CD4-positive, alpha-beta T cell (primary cell): ENCODE measurements around the gene LPP. TPM values are rescaled to one million over a fixed set of nuclear protein-coding genes. Genes with fewer than 3 reads are reported as not detected.

Source experiments
- ATAC-seq: fragments of 200-7000 bp; cut with Tn5 transposase; one replicate; pipeline ENCODE4 v1.10.0; 2022; ENCODE audit warnings: mild to moderate bottlenecking; ENCODE audit not compliant: poor library complexity
- CTCF ChIA-PET: fragments of 350-600 bp; sonication (Branson Sonifier 250); formaldehyde crosslinking; loops from one replicate; lab custom pipeline; 2021; ENCODE audit warnings: antibody characterized with exemption, inconsistent platforms; lab: Charles Lee
- POLR2A ChIA-PET: fragments of 350-600 bp; sonication (Branson Sonifier 250); formaldehyde crosslinking; loops from one replicate; lab custom pipeline; 2021; ENCODE audit warnings: antibody characterized with exemption, inconsistent platforms; lab: Charles Lee
- DNase-seq, 14 experiments: peaks; one replicate each; pipeline ENCODE4 v3.0.0-alpha.2; 2013 to 2020; ENCODE audit warnings: mixed read lengths in 2 of 14
- H3K27ac ChIP-seq, 2 donors: one replicate each; pipeline versions ENCODE4 v1.5.1 to v1.7.0; 2013; ENCODE audit warnings: low read length in 2 of 2, low read depth in 1 of 2, mild to moderate bottlenecking in 1 of 2
- H3K27me3 ChIP-seq, 2 experiments: 1 replicate in 1 of 2; 2 replicates in 1 of 2; pipeline versions ENCODE4 v1.6.1 to v1.7.0; 2013; ENCODE audit warnings: low read length in 2 of 2, control low read depth in 1 of 2, mild to moderate bottlenecking in 1 of 2, moderate library complexity in 1 of 2; ENCODE audit not compliant: insufficient read depth in 2 of 2, control insufficient read depth in 1 of 2
- H3K36me3 ChIP-seq: one replicate; pipeline ENCODE4 v1.6.1; 2013; ENCODE audit warnings: low read length, control low read depth; ENCODE audit not compliant: insufficient read depth
- H3K4me1 ChIP-seq: one replicate; pipeline ENCODE4 v1.6.1; 2013; ENCODE audit warnings: low read length, control low read depth; ENCODE audit not compliant: insufficient read depth
- H3K4me3 ChIP-seq: one replicate; pipeline ENCODE4 v1.5.1; 2013; ENCODE audit warnings: mild to moderate bottlenecking, low read length, moderate library complexity
- H3K9me3 ChIP-seq, 2 experiments: 1 replicate in 1 of 2; 2 replicates in 1 of 2; pipeline versions ENCODE4 v1.6.1 to v1.7.0; 2013; ENCODE audit warnings: low read length in 2 of 2, mild to moderate bottlenecking in 2 of 2, control low read depth in 1 of 2, moderate library complexity in 1 of 2; ENCODE audit not compliant: control insufficient read depth in 1 of 2, insufficient read depth in 1 of 2
- H3K27ac Mint-ChIP-seq: one replicate; pipeline ENCODE4 v1.8.0; 2020; ENCODE audit warnings: mixed read lengths
- H3K27me3 Mint-ChIP-seq: one replicate; pipeline ENCODE4 v1.8.0; 2021; ENCODE audit warnings: mixed read lengths
- H3K36me3 Mint-ChIP-seq: one replicate; pipeline ENCODE4 v1.8.0; 2021; ENCODE audit warnings: low read depth, mixed read lengths
- H3K4me1 Mint-ChIP-seq: one replicate; pipeline ENCODE4 v1.8.0; 2021; ENCODE audit warnings: low read depth, mixed read lengths
- H3K4me3 Mint-ChIP-seq: one replicate; pipeline ENCODE4 v1.8.0; 2020; ENCODE audit warnings: mild to moderate bottlenecking, mixed read lengths
- H3K9me3 Mint-ChIP-seq: one replicate; pipeline ENCODE4 v1.8.0; 2020; ENCODE audit warnings: mixed read lengths
- CTCF ChIP-seq: fragments of 200-600 bp; IDR thresholded peaks from one replicate; pipeline ENCODE4 v1.8.0; 2022; ENCODE audit warnings: antibody characterized with exemption, mild to moderate bottlenecking
- intact Hi-C, 2 experiments: fragments of 100-400 bp; cut with DNase I in 1 of 2; cut with micrococcal nuclease in 1 of 2; formaldehyde crosslinking; loops; one replicate each; pipeline versions ENCODE4 v1.15.1 to v1.9.0; 2023 to 2025; cut with DNase I, micrococcal nuclease
- total RNA-seq, 174 experiments: library from RNA in 2 of 174; stranded (reverse) in 2 of 174; gene quantifications; one replicate each; pipeline ENCODE4 v1.2.3 and lab custom pipeline; 2021 to 2026

Gene LPP
- total RNA-seq, 2 experiments from 2014 or later, result 45.6 to 45.9 TPM

- H3K4me3 Mint-ChIP-seq, result no peak overlapping the region
- no peaks in the 10 kb centered on the region for H3K9me3 Mint-ChIP-seq
- intact Hi-C loops, result no loop called here
- peaks cover 4% of the 10 kb centered on the region for H3K36me3 Mint-ChIP-seq
- no peaks in the 10 kb centered on the region for H3K27me3 Mint-ChIP-seq
- CTCF ChIA-PET, result no interaction called here
- ATAC-seq, result no peak
- Histone ChIP-seq H3K27ac (no peak overlapping the region), H3K4me1 (no peaks in the 10 kb centered on the region), H3K36me3 (no peaks in the 10 kb centered on the region), H3K27me3 (no peaks in the 10 kb centered on the region), H3K4me3 (no peak overlapping the region), H3K9me3 (no peaks in the 10 kb centered on the region)
- POLR2A ChIA-PET, result no interaction called here
- DNase-seq, result no peak
- H3K27ac Mint-ChIP-seq, result no peak overlapping the region
- TF ChIP-seq CTCF, result no peak
- H3K4me1 Mint-ChIP-seq, result no peaks in the 10 kb centered on the region
These were observed 90.5 kb downstream of the LPP start for GRCh38 chr3:188244395-188244861.

- Mint-ChIP-seq H3K9me3 (no peaks in the 10 kb centered on the region), H3K4me3 (no peak overlapping the region), H3K27ac (no peak overlapping the region), H3K27me3 (no peaks in the 10 kb centered on the region), H3K36me3 (peaks cover 13% of the 10 kb centered on the region), H3K4me1 (no peaks in the 10 kb centered on the region)
- Histone ChIP-seq H3K4me1 (no peaks in the 10 kb centered on the region), H3K27ac (no peak overlapping the region), H3K9me3 (no peaks in the 10 kb centered on the region), H3K36me3 (no peaks in the 10 kb centered on the region), H3K4me3 (no peak overlapping the region), H3K27me3 (no peaks in the 10 kb centered on the region)
- CTCF ChIA-PET, result interaction anchor here (0.7 kb wide), 1 partner anchor 718 kb away, joined by 3 read pairs; no protein-coding TSS in a partner anchor
- no peak for DNase-seq
- TF ChIP-seq CTCF, result no peak
- POLR2A ChIA-PET, result no interaction called here
- intact Hi-C loops, result no loop called here
- ATAC-seq, result no peak
These were observed 92.9 kb downstream of the LPP start for GRCh38 chr3:188246905-188247304.

- Mint-ChIP-seq H3K9me3 (no peaks in the 10 kb centered on the region), H3K27me3 (no peaks in the 10 kb centered on the region), H3K4me1 (peaks cover under 1% of the 10 kb centered on the region), H3K4me3 (no peak overlapping the region), H3K36me3 (peaks cover 13% of the 10 kb centered on the region), H3K27ac (no peak overlapping the region)
- H3K36me3 ChIP-seq, result no peaks in the 10 kb centered on the region
- no peak overlapping the region for H3K4me3 ChIP-seq
- no peaks in the 10 kb centered on the region for H3K4me1 ChIP-seq
- no peak overlapping the region for H3K27ac ChIP-seq
- ATAC-seq (no peak), DNase-seq (no peak)
- no peaks in the 10 kb centered on the region for H3K27me3 ChIP-seq
- H3K9me3 ChIP-seq, result no peaks in the 10 kb centered on the region
- TF ChIP-seq CTCF, result no peak
- intact Hi-C loops, result no loop called here
- ChIA-PET POLR2A (no interaction called here), CTCF (no interaction called here)
These were observed 94.1 kb downstream of the LPP start for GRCh38 chr3:188248036-188248561.
